ENCODE measurements around the gene PDCD6IP.

DNA sequence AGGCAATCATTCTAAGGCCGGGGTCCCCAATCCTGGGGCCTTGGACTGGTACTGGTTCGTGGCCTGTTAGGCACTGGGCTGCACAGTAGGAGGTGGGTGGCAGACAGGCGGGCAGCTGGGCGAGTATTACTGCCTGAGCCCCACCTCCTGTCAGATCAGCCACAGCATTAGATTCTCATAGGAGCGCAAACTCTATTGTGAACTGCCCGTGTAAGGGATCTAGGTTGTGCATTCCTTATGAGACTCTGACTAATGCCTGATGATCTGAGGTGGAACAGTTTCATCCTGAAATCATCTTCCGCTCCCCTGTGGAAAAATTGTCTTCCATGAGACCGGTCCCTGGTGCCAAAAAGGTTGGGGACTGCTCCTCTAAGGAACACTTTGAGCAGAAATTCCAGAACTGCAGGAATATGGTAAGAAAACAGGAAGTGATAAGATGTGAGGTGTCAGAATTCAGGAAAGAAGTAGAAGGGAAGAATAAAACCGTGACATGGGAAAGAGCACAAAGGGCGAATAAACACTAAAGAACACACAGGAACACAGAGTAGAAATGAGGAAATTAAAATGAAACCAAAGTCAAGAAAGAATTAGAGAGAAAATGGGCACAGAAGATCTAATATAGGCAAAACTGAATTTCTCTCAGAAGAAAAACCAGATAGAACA, 57.6 kb downstream of the PDCD6IP start:
- TF ChIP-seq, protein P1, sequence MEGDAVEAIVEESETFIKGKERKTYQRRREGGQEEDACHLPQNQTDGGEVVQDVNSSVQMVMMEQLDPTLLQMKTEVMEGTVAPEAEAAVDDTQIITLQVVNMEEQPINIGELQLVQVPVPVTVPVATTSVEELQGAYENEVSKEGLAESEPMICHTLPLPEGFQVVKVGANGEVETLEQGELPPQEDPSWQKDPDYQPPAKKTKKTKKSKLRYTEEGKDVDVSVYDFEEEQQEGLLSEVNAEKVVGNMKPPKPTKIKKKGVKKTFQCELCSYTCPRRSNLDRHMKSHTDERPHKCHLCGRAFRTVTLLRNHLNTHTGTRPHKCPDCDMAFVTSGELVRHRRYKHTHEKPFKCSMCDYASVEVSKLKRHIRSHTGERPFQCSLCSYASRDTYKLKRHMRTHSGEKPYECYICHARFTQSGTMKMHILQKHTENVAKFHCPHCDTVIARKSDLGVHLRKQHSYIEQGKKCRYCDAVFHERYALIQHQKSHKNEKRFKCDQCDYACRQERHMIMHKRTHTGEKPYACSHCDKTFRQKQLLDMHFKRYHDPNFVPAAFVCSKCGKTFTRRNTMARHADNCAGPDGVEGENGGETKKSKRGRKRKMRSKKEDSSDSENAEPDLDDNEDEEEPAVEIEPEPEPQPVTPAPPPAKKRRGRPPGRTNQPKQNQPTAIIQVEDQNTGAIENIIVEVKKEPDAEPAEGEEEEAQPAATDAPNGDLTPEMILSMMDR (conservative IDR thresholded peaks at IDR 0.05) = no peak
- no peak for TF ChIP-seq ZFX (IDR thresholded peaks at IDR 0.05)
